HK-2 (cell line): ENCODE data around the gene MYL5.

Experiments used
- DNase-seq: peaks from one replicate; pipeline ENCODE4 v3.0.0-alpha.2; 2018; ENCODE audit not compliant: unreplicated experiment

The MYL5 gene

GRCh38 chr4:707929-708630 is 33.7 kb downstream of the MYL5 start:
- DNase-seq, result no peak

DNA sequence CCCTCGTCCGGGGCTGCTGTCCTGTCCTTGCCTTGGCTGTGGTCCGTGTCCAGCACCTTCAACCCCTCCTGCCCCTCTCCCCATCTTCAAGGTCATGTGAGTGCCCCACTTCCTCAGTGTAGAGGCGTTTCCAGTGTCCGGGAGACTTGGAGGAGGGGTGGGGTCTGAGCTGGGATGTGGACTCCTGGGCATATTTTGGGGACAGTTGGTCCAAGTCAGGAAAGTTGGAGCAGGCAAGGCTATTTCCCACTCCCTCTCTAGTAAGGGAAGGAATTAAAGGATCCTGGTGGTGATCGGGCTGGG is 34.2 kb downstream of the MYL5 start:
- no peak for DNase-seq

- DNase-seq, result no peak
These were observed 35.0 kb downstream of the MYL5 start for GRCh38 chr4:709348-709747.

GRCh38 chr4:710116-710515 is 35.8 kb downstream of the MYL5 start:
- no peak for DNase-seq

DNA sequence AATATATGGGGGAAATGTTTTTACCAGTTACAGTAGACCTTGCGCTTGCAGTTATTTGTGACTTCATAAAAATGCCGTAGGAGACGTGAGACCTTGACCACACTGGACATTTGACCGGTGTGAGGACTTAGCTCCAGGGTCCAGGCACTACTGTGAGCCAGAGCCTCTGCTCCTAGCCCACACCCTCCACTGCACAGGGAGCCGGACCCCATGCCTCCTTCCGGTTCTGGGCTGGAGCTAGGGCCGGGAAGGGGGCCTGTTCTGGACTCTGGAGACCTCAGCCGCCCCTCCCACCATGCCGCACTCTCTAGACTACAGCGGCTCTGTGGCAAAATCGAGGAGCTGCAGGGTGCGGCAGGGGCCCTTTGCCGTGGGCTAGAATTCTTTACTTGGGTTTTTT is 36.6 kb downstream of the MYL5 start:
- DNase-seq, result no peak

- no peak for DNase-seq
These were observed 37.8 kb downstream of the MYL5 start for GRCh38 chr4:712093-712492.

DNA sequence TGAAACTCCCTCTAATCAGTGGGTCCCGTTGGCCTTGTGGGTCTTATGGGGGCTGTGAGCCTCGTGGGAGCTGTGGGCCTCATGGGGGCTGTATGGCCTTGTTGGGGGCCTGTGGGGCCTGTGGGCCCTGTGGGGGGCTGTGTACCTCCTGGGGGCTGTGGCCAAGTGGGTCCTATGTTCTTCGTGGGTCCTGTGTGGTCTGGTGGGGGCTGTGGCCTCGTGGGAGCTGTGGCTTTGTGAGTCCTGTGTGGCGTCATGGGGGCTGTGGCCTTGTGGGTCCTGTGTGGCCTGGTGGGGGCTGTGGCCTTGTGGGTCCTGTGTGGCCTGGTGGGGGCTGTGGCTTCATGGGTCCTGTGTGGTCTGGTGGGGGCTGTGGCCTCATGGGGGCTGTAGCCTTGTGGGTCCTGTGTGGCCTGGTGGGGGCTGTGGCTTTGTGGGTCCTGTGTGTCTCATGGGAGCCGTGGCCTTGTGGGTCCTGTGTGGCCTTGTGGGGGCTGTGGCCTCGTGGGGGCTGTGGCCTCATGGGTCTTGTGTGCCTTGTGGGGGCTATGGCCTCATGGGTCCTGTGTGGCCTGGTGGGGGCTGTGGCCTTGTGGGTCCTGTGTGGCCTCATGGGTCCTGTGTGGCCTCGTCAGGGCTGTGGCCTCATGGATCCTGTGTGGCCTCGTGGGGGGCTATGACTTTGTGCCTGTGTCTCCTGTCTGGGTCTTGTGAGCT is 38.7 kb downstream of the MYL5 start:
- no peak for DNase-seq

- no peak for DNase-seq
These were observed 39.7 kb downstream of the MYL5 start for GRCh38 chr4:714087-714486.

DNA sequence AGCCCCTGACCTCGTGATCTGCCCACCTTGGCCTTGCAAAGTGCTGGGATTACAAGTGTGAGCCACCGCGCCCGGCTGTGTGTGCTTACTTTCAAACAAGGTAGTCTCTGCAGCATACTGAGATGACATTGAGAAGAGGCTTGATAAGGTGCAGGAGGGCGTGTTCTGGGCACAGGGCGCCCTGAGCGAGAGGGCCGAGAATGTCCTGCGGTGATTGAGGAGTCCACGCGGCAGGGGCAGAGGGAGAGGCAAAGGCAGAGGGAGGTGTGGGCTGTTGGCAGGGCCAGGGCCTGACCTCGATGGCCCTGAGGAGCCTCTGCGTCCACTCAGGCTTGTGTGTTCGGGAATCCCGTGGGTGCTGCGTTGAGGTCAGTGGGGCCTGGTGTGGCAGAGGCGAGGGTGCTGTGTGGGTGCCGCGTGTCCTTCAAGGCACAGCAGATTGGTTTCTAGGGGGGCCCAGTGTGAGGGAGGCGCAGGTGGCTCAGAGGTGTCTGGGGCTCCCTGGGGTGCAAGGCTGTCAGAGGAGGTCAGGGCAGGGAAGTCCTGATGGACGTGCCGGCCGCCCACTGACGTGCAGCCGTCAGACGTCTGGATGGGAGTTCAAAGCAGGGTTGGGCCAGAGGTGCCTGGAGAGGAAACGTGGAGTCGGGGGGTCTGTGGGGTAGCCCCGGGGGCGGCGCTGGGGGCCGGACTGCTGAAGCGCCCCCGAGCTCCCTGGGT is 43.4 kb downstream of the MYL5 start:
- DNase-seq, result no peak

- no peak for DNase-seq
These were observed 44.1 kb downstream of the MYL5 start for GRCh38 chr4:718460-718859.

DNA sequence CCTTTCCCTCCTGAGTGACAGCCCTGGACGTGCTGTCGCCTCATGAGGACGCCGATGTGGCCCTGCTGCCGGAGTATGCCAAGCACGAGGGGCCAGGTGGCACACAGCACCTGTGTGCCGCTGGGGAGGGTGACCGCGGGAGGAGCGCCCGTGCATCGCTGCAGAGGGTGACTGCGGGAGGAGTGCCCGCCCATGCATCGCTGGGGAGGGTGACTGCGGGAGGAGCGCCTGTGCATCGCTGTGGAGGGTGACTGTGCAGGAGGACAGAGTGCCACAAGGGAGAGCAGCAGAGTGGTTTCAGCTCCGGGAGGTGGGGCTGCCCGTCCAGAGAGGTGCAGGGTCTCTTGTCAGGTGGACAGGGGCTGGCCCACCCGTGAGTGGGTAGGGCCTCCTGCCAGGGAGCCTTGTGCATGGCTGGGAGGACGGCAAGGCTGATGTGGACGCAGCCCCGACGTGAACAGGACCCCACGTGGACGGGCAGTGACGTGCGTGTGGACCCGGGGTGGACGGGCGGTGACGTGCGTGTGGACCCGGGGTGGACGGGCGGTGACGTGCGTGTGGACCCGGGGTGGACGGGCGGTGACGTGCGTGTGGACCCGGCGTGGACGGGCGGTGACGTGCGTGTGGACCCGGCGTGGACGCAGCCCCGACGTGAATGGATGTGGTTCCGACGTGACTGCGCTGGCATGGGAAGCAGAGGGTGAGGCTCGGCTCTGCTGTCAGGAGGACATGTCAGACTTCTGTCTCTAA is 45.9 kb downstream of the MYL5 start:
- DNase-seq, result no peak

DNA sequence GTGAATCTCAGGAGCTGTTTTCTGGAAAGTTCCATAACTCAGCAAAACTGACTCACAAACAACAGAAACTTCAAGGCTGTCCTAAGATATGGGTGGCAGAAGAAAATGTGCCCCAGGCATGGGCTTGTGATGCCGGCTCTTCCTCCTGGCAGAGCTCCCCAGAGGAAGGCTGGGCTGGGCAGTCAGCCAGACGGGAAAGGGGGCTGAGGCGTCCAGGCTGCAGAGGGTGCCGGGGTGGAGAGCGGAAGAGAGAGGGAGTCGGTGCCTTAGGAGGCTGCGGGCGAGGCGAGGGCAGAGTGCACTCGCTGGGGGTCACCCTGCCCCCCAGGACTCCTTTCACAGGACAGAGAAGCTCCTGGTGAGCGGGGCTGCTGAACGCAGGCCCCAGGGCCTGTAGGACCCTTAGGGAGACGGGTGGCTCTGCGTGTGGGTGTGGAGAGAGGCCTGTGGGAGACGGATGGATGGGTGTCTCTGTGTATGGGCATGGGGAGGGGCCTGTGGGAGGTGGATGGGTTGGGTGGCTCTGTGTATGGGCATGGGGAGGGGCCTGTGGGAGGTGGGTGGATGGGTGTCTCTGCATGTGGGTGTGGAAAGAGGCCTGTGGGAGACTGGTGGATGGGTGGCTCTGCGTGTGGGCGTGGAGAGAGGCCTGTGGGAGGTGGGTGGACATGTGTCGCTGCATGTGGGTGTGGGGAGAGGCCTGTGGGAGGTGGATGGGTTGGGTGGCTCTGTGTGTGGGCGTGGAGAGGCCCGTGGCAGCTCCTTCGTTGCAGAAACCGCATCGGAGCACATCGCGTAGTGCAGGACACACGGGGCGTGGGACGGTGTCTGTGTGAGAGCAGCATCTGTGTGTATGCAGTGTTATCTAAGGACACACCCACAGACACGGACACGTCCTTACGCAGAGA is 47.2 kb downstream of the MYL5 start:
- DNase-seq, result no peak

DNA sequence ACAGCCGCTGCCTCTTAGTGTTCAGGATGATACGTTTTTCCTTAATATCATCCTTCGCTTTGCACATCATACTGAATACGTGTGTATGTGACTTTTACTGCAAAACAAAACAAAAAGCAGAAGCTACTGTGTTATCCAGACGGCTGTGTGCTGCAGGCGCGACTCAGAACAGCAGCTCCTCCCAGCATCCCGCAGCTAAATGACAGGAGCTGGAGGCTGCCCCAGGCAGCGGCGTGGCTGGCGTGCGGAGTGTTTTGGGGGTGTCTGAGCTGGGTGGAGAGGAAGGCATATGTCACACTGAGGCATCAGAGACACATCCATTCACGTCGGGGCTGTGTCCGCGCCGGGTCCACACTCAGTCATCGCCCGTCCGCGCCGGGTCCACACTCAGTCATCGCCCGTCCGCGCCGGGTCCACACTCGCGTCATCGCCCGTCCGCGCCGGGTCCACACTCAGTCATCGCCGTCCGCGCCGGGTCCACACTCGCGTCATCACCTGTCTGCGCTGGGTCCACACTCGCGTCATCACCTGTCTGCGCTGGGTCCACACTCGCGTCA is 47.9 kb downstream of the MYL5 start:
- DNase-seq, result no peak

- DNase-seq, result no peak
These were observed 48.6 kb downstream of the MYL5 start for GRCh38 chr4:722851-723360.

DNA sequence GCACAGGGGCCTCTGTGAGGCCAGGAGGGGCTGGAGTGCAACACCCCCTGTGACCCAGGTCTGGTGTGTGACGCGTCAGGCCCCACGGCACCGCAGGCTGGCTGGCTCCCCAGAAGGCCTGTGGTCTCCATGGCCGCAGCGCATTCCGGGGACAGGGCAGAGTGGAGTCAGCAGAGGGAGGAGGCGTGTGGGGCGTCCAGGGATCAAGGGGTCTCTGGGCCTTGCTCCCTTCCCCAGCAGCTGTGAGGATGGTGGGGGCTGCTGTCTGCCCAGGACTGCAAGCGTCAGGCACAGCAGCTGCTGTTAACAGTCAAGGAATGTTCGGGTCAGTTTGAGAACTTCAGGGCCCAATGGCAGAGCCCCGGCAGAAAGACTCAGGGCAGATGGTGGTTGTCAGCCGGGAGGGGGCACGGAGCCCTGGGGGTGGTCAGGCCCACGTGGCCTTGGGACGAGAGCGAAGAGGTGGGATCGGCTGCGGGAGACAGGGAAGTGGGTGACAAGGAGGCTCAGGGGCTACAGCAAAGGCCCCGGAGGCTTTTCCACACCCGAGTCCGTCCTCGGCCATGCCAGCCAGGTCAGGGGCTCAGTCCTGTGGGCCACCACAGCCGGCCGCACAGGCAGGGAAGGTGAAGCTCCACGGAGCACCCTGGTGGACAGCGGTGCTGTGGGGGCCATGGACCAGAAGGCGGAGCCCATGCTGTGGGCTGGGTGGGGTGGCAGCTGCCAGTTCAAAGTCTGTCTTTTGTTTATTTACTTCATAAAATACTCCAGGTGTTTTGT is 49.6 kb downstream of the MYL5 start:
- DNase-seq, result no peak

- no peak for DNase-seq
These were observed 51.3 kb downstream of the MYL5 start for GRCh38 chr4:725391-726234.

DNA sequence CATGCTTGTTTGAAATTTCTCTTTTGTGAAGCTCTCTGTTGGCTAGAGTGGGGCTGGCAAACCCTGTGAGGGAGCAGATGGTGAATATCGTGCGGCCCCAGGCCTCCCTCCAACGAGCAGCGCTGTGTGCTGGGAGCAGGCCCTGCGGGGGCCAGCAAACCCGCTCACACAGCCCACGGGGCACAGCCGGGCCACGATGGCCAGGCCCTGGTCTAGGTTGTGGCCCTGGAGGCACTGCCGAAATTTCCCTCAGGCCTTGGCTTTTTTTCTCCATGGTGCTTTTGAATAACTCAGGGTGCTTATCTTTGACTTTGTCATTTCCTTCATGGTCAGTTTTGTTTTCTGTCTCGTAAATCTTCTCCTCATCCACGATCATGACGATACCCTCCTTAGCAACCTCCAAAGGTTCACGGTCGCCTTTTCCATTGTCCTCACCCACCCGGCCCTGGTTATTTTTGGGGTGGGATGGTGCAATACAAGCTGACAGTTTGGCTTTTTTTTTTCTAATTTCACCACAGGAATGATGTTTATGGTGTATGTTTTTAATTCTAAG is 52.0 kb downstream of the MYL5 start:
- no peak for DNase-seq

DNA sequence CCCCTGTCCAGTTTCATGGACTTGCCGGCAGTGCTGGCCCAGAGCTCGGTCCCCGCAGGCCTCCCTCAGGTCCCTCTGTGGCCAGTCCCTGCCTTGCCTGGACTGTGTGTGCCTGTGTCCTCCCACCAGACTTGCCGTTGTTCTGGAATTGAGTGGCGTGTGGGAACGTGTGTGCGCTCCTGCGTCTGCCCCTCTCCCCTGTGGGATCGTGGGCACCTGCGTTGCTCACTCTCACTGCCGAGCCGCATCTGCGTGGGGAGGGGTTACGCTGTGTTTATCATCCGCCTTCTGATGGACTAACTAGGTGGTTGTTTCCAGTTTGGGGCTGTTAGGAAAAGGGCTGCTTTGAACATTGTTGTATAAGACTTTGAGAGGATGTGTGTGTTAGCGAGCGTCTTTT is 52.5 kb downstream of the MYL5 start:
- DNase-seq, result no peak

DNA sequence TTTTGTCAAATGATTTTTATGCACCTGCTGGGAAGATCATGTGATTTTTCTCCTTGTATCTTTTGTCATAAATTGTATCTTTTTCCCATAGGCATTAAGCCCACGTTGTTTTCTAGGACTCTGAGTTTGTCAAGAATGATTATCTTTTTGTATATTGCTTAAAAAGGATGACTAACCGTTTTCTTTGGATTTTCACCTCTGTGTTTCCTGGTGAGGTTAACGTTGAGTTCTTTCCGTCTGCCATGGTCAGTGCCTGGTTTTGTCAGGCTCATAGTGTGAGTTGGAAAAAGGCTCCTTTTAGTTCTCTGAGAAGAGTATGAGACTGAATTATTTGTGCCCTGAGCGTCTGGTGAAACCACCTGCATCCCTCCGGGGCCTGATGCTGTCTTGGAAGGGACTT is 53.2 kb downstream of the MYL5 start:
- no peak for DNase-seq
